Muscle of arm (tissue), 14 donors: ENCODE measurements around the gene TP53BP1. TPM values are rescaled to one million over a fixed set of nuclear protein-coding genes. Genes with fewer than 3 reads are reported as not detected.
A peak's percentile ranks its signal among the peaks of the same experiment; 100 is the strongest.
"Not testable (repeated sequence)": the region's sequence is repeated elsewhere in the genome, so short reads cannot be mapped to it uniquely, and the experiment has no call there.

Source experiments
- DNase-seq: peaks from one replicate; pipeline ENCODE4 v3.0.0-alpha.2; 2013
- long read RNA-seq, 11 donors: transcript quantifications; one replicate each; lab custom pipeline, GENCODE V29; 2026
- polyA plus RNA-seq, 12 donors: library from polyadenylated mRNA; unstranded; fragments of 120-200 nt; gene quantifications; one replicate each; pipeline ENCODE4 v1.2.1, GENCODE V29; 2013; ENCODE audit not compliant: insufficient read length in 12 of 12

The TP53BP1 gene
- 100 to 1,000 TPM in 1 of 12 donors, 10 to 100 TPM in 11; 35.8 to 105 (median 51.4) TPM for polyA plus RNA-seq
- long read RNA-seq, donor 1, partial matches to known transcripts: 23 of 23 reads
- long read RNA-seq, donor 1, other reads (novel, unspliced or antisense): 0 of 23 reads
- long read RNA-seq, donor 2, full-length matches to known transcripts: 3 of 9 reads
- long read RNA-seq, donor 2, partial matches to known transcripts: 6 of 9 reads
- long read RNA-seq, donor 2, other reads (novel, unspliced or antisense): 0 of 9 reads
- long read RNA-seq, donor 3, full-length matches to known transcripts: 1 of 1 reads
- long read RNA-seq, donor 3, partial matches to known transcripts: 0 of 1 reads
- long read RNA-seq, donor 3, other reads (novel, unspliced or antisense): 0 of 1 reads
- long read RNA-seq, donor 4: 0 reads
- long read RNA-seq, donor 5, full-length matches to known transcripts: 5 of 14 reads
- long read RNA-seq, donor 5, partial matches to known transcripts: 9 of 14 reads
- long read RNA-seq, donor 5, other reads (novel, unspliced or antisense): 0 of 14 reads
- long read RNA-seq, donor 6, partial matches to known transcripts: 0 of 1 reads
- long read RNA-seq, donor 6, other reads (novel, unspliced or antisense): 0 of 1 reads
- long read RNA-seq, donor 7, partial matches to known transcripts: 24 of 24 reads
- long read RNA-seq, donor 7, other reads (novel, unspliced or antisense): 0 of 24 reads
- long read RNA-seq, donor 8, full-length matches to known transcripts: 1 of 6 reads
- long read RNA-seq, donor 8, partial matches to known transcripts: 5 of 6 reads
- long read RNA-seq, donor 8, other reads (novel, unspliced or antisense): 0 of 6 reads
- long read RNA-seq, donor 9, partial matches to known transcripts: 25 of 27 reads
- long read RNA-seq, donor 9, other reads (novel, unspliced or antisense): 0 of 27 reads
- long read RNA-seq, donor 10, partial matches to known transcripts: 37 of 37 reads
- long read RNA-seq, donor 10, other reads (novel, unspliced or antisense): 0 of 37 reads
- long read RNA-seq, donor 11, partial matches to known transcripts: 57 of 58 reads
- long read RNA-seq, donor 11, other reads (novel, unspliced or antisense): 0 of 58 reads

GRCh38 chr15:43492673-43493601, at the start of gene TP53BP1:
Gene TP53BP1 (minus strand): TSS chr15:43493156. CDS start chr15:43493043, 113 bp downstream.
- DNase-seq: peak; percentile 94

- DNase-seq: no peak
Observed at GRCh38 chr15:43541785-43542184, 48.8 kb upstream of the TP53BP1 start.

DNA sequence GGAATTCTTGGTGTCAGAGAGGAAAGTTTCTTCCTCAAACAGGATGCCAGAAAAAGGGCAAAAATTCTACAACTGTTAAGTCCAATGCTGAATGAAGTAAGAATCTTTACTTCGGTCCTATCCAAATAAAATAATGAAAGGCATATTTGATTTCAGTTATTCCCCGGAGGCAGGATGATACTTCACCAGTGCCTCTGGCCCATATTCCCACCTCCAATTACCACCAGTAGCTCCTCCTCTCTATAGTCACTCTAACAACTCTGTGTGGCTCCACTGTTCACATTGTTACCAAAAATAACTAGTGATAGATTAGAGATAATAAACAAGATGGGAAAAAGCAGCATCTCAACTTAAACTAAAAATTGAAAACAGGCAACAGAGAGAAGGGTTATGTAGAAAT, 45.1 kb upstream of the TP53BP1 start:
- no peak for DNase-seq

- DNase-seq: no peak
Observed at GRCh38 chr15:43534897-43535296, 41.9 kb upstream of the TP53BP1 start.

DNA sequence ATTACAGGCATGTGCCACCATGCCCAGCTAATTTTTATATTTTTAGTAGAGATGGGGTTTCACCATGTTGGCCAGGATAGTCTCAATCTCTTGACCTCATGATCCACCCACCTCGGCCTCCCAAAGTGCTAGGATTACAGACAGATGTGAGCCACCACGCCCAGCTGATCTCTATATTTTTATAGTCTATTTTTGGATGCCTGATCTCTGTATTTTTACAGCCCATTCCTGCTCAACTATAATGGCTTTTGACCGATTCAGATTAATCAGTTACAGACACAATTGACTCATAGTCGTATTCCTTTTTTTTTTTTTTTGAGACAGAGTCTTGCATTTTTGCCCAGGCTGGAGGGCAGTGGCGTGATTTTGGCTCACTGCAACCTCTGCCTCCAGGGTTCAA, 39.9 kb upstream of the TP53BP1 start:
- not testable (repeated sequence) for DNase-seq

- DNase-seq: no peak
Observed at GRCh38 chr15:43531018-43531670, 38.2 kb upstream of the TP53BP1 start.

- DNase-seq: no peak
Observed at GRCh38 chr15:43529587-43530345, 36.8 kb upstream of the TP53BP1 start.

DNA sequence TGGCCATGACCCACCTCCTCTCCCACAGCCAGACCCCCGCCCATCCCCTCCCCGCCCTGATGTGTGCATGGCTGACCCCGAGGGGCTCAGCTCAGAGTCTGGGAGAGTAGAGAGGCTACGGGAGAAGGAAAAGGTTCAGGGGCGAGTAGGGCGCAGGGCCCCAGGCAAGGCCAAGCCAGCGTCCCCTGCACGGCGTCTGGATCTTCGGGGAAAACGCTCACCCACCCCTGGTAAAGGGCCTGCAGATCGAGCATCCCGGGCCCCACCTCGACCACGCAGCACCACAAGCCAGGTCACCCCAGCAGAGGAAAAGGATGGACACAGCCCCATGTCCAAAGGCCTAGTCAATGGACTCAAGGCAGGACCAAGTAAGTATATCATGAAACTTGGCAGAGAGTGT, 36.2 kb upstream of the TP53BP1 start:
- no peak for DNase-seq

- DNase-seq: no peak
Observed at GRCh38 chr15:43528542-43529007, 35.6 kb upstream of the TP53BP1 start.

GRCh38 chr15:43527802-43528541, 35.0 kb upstream of the TP53BP1 start:
- DNase-seq: no peak

DNA sequence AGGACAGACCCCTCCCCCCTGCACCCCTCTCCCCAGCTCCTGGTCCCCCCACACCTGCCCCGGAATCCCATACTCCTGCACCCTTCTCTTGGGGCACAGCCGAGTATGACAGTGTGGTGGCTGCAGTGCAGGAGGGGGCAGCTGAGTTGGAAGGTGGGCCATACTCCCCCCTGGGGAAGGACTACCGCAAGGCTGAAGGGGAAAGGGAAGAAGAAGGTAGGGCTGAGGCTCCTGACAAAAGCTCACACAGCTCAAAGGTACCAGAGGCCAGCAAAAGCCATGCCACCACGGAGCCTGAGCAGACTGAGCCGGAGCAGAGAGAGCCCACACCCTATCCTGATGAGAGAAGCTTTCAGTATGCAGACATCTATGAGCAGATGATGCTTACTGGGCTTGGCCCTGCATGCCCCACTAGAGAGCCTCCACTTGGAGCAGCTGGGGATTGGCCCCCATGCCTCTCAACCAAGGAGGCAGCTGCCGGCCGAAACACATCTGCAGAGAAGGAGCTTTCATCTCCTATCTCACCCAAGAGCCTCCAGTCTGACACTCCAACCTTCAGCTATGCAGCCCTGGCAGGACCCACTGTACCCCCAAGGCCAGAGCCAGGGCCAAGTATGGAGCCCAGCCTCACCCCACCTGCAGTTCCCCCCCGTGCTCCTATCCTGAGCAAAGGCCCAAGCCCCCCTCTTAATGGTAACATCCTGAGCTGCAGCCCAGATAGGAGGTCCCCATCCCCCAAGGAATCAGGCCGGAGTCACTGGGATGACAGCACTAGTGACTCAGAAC, 34.3 kb upstream of the TP53BP1 start:
- DNase-seq: no peak

DNA sequence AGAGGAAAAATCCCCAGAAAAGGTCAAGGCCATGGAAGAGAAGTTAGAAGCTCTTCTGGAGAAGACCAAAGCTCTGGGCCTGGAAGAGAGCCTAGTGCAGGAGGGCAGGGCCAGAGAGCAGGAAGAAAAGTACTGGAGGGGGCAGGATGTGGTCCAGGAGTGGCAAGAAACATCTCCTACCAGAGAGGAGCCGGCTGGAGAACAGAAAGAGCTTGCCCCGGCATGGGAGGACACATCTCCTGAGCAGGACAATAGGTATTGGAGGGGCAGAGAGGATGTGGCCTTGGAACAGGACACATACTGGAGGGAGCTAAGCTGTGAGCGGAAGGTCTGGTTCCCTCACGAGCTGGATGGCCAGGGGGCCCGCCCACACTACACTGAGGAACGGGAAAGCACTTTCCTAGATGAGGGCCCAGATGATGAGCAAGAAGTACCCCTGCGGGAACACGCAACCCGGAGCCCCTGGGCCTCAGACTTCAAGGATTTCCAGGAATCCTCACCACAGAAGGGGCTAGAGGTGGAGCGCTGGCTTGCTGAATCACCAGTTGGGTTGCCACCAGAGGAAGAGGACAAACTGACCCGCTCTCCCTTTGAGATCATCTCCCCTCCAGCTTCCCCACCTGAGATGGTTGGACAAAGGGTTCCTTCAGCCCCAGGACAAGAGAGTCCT, 33.4 kb upstream of the TP53BP1 start:
- DNase-seq: no peak

DNA sequence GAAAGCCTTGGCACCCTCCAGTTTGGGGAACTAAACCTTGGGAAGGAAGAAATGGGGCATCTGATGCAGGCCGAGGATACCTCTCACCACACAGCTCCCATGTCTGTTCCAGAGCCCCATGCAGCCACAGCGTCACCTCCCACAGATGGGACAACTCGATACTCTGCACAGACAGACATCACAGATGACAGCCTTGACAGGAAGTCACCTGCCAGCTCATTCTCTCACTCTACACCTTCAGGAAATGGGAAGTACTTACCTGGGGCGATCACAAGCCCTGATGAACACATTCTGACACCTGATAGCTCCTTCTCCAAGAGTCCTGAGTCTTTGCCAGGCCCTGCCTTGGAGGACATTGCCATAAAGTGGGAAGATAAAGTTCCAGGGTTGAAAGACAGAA, 32.2 kb upstream of the TP53BP1 start:
- no peak for DNase-seq

GRCh38 chr15:43524254-43524845, 31.4 kb upstream of the TP53BP1 start:
- no peak for DNase-seq

DNA sequence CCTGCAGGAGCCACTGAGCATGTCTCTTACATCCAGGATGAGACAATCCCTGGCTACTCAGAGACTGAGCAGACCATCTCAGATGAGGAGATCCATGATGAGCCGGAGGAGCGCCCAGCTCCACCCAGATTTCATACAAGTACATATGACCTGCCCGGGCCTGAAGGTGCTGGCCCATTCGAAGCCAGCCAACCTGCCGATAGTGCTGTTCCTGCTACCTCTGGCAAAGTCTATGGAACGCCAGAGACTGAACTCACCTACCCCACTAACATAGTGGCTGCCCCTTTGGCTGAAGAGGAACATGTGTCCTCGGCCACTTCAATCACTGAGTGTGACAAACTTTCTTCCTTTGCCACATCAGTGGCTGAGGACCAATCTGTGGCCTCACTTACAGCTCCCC, 30.7 kb upstream of the TP53BP1 start:
- no peak for DNase-seq

GRCh38 chr15:43522247-43522646, 29.3 kb upstream of the TP53BP1 start:
- DNase-seq: no peak

DNA sequence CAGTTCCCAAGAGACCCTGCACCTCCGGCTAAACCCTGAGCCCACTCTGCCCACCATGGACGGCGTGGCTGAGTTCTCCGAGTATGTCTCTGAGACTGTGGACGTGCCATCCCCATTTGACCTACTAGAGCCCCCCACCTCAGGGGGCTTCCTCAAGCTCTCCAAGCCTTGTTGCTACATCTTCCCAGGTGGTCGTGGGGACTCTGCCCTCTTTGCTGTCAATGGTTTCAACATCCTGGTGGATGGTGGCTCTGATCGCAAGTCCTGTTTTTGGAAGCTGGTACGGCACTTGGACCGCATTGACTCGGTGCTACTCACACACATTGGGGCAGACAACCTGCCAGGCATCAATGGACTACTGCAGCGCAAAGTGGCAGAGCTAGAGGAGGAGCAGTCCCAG, 28.5 kb upstream of the TP53BP1 start:
- no peak for DNase-seq
